ENCODE measurements around the gene HHAT. TPM values are rescaled to one million over a fixed set of nuclear protein-coding genes. Genes with fewer than 3 reads are reported as not detected.

The HHAT gene
- total RNA-seq, 1 experiment from 2014 or later, result 3.0 TPM

DNA sequence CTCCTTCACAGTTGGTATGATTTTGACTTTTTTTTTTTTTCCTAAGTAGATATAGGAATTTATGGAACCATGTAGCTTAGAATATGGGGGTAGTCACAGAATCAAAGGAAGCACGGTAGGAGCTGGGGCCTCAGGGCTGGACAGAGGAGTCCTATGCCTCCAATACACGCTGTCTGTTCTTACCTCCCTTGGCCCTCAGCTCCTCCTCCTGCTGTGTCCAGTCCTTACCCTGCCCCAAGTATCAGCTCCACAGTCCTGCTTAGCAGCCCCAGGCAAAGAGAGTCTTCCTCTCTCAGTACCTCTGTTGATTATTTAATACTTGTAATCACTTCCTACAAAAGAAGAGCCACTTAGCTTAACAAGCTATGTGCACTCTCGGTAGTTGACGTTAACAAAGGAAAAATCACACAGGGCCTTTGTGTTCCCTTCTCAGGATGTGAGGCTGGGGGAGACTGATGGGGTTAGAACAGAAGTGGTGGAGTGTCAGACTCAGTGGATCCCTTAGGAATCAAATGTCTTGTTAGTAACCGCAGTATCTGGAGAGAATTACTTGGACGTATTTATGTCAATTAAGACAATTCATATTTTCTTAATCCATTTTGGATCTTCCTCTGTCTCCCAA lies 292.3 kb downstream of the HHAT start:
- no peak overlapping the region for H3K4me3 ChIP-seq (ENCODE audit: low read depth, low read length, poor library complexity, severe bottlenecking)
- peaks cover 7% of the 10 kb centered on the region for H3K4me1 ChIP-seq (ENCODE audit: insufficient read depth, low read length, poor library complexity, severe bottlenecking)
- DNase-seq (ENCODE audit: low spot score), result no peak
- ChIA-PET POLR2A (ENCODE audit: low non-redundant PET) (no interaction called here), CTCF (no interaction called here)
- no peaks in the 10 kb centered on the region for H3K36me3 ChIP-seq (ENCODE audit: insufficient read depth, low read length, poor library complexity, severe bottlenecking)
- H3K9me3 ChIP-seq (ENCODE audit: low read depth, low read length, poor library complexity, severe bottlenecking), result no peaks in the 10 kb centered on the region
- no TSS peak for BruUV-seq (replicated peaks)
- intact Hi-C loops (cut with micrococcal nuclease; ENCODE audit: unreplicated experiment), result no loop called here
- no peak overlapping the region for H3K27ac ChIP-seq (ENCODE audit: low read depth, low read length, poor library complexity, severe bottlenecking)
- no peak for TF ChIP-seq CTCF (conservative IDR thresholded peaks at IDR 0.05; ENCODE audit: low read depth, low read length)
- no peak for TF ChIP-seq EZH2 (IDR thresholded peaks at IDR 0.05; ENCODE audit: borderline replicate concordance, low read depth, low read length, poor library complexity, severe bottlenecking)
- peaks cover 31% of the 10 kb centered on the region for H3K27me3 ChIP-seq (replicated peaks; ENCODE audit: insufficient read depth, low read depth, low read length, poor library complexity)

DNA sequence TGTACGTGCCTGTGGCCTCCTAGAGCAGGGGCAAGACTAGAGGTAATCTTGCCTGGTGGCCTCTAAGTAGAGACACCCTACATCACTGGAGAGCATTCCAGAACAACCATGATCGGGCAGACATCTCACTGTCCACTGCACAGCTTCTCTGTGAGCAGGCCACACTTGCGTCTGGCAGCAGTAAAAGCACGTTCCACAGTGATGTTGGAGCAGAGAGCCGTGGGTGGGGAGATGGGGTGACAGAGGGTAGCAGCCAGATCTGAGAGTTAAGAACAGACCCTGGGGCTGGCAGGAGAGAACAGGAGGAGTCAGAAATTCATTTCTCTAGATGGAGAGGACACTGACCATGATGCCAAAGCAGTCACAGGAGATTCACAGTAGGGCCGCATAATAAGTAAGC lies 293.0 kb downstream of the HHAT start:
- DNase-seq (ENCODE audit: low spot score), result no peak
- no peak overlapping the region for H3K27ac ChIP-seq (ENCODE audit: low read depth, low read length, poor library complexity, severe bottlenecking)
- H3K36me3 ChIP-seq (ENCODE audit: insufficient read depth, low read length, poor library complexity, severe bottlenecking), result no peaks in the 10 kb centered on the region
- peaks cover 29% of the 10 kb centered on the region for H3K27me3 ChIP-seq (replicated peaks; ENCODE audit: insufficient read depth, low read depth, low read length, poor library complexity)
- POLR2A ChIA-PET (ENCODE audit: low non-redundant PET), result no interaction called here
- H3K9me3 ChIP-seq (ENCODE audit: low read depth, low read length, poor library complexity, severe bottlenecking), result no peaks in the 10 kb centered on the region
- no TSS peak for BruUV-seq (replicated peaks)
- CTCF ChIA-PET, result no interaction called here
- H3K4me3 ChIP-seq (ENCODE audit: low read depth, low read length, poor library complexity, severe bottlenecking), result no peak overlapping the region
- peaks cover 7% of the 10 kb centered on the region for H3K4me1 ChIP-seq (ENCODE audit: insufficient read depth, low read length, poor library complexity, severe bottlenecking)
- intact Hi-C loops (cut with micrococcal nuclease; ENCODE audit: unreplicated experiment), result no loop called here
- TF ChIP-seq EZH2 (IDR thresholded peaks at IDR 0.05; ENCODE audit: borderline replicate concordance, low read depth, low read length, poor library complexity, severe bottlenecking), result no peak
- TF ChIP-seq CTCF (conservative IDR thresholded peaks at IDR 0.05; ENCODE audit: low read depth, low read length), result no peak

- no peaks in the 10 kb centered on the region for H3K36me3 ChIP-seq (ENCODE audit: insufficient read depth, low read length, poor library complexity, severe bottlenecking)
- H3K4me3 ChIP-seq (ENCODE audit: low read depth, low read length, poor library complexity, severe bottlenecking), result no peak overlapping the region
- H3K9me3 ChIP-seq (ENCODE audit: low read depth, low read length, poor library complexity, severe bottlenecking), result no peaks in the 10 kb centered on the region
- BruUV-seq (replicated peaks), result no TSS peak
- peaks cover 7% of the 10 kb centered on the region for H3K4me1 ChIP-seq (ENCODE audit: insufficient read depth, low read length, poor library complexity, severe bottlenecking)
- DNase-seq (ENCODE audit: low spot score), result peak; percentile 9
- ChIA-PET POLR2A (ENCODE audit: low non-redundant PET) (no interaction called here), CTCF (no interaction called here)
- H3K27ac ChIP-seq (ENCODE audit: low read depth, low read length, poor library complexity, severe bottlenecking), result no peak overlapping the region
- intact Hi-C loops (cut with micrococcal nuclease; ENCODE audit: unreplicated experiment), result no loop called here
- H3K27me3 ChIP-seq (replicated peaks; ENCODE audit: insufficient read depth, low read depth, low read length, poor library complexity), result peaks cover 9% of the 10 kb centered on the region
- TF ChIP-seq EZH2 (IDR thresholded peaks at IDR 0.05; ENCODE audit: borderline replicate concordance, low read depth, low read length, poor library complexity, severe bottlenecking) (no peak), CTCF (conservative IDR thresholded peaks at IDR 0.05; ENCODE audit: low read depth, low read length) (no peak)
These were observed 296.0 kb downstream of the HHAT start for GRCh38 chr1:210624722-210625121.
